Neutrophil (primary cell): ENCODE measurements around the gene DNMT3L.

Experiments used
- H3K27ac ChIP-seq: fragments of 200-600 bp; sonication (generic); 2 replicates; pipeline ENCODE4 v1.5.1; 2016; ENCODE audit warnings: mild to moderate bottlenecking, moderate library complexity
- H3K27me3 ChIP-seq: fragments of 200-600 bp; sonication (generic); 2 replicates; pipeline ENCODE4 v1.6.0; 2016; ENCODE audit warnings: mild to moderate bottlenecking
- H3K36me3 ChIP-seq: fragments of 200-600 bp; sonication (generic); 2 replicates; pipeline ENCODE4 v1.5.1; 2017
- H3K4me1 ChIP-seq, 2 experiments: fragments of 200-600 bp in 1 of 2; sonication (generic) in 1 of 2; 1 replicate in 1 of 2; 2 replicates in 1 of 2; pipeline versions ENCODE4 v1.5.1 to v1.6.1; 2013 to 2016; ENCODE audit warnings: low read depth in 1 of 2, low read length in 1 of 2, mild to moderate bottlenecking in 1 of 2, moderate library complexity in 1 of 2; ENCODE audit not compliant: control insufficient read depth in 1 of 2, insufficient read depth in 1 of 2
- H3K4me3 ChIP-seq, 2 experiments: fragments of 200-600 bp in 1 of 2; sonication (generic) in 1 of 2; 1 replicate in 1 of 2; 2 replicates in 1 of 2; pipeline ENCODE4 v1.5.1; 2013 to 2016; ENCODE audit warnings: low read depth in 1 of 2, low read length in 1 of 2, mild to moderate bottlenecking in 1 of 2, moderate library complexity in 1 of 2
- H3K9me3 ChIP-seq: fragments of 200-600 bp; sonication (generic); 2 replicates; pipeline ENCODE4 v1.5.1; 2016
- CTCF ChIP-seq: fragments of 200-600 bp; sonication (generic); IDR thresholded peaks from 2 replicates; pipeline ENCODE4 v1.5.1; 2016; ENCODE audit warnings: antibody characterized with exemption

The DNMT3L gene

DNA sequence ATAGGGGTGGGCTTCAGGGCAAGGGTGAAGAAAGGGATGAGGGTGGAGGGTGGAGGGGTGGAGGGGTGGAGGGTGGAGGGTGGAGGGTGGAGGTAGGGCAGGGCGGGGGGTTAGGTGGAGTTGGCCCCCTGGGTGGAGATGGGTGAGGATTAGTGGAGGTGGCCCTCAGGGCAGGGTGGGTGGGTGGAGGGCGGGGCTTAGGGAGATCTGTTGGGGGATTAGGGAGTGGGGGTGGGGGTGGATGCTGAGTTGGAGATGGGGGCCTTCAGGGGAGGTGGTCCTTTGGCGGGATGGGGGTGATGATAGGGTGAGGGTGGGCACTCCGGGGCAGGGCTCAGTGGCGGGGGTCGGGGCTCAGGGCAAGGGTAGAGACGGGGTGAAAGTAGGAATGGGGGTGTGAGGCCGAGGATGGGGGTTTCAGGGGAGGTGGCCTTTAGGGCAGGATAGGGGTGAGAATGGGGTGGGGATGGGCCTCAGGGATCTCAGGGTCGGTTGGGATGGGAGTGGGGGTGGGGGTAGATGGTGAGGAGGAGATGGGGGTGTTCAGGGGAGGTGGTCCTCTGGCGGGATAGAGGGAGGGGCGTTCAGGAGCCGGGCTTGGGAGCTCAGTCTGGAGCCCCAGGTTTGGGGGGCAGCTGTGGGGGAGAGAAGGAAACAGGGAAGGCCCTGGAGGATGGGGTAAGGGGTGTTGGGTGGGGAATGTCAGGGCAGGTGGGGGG lies 800 bp upstream of the DNMT3L start:
- H3K27ac ChIP-seq = no peak overlapping the region
- H3K36me3 ChIP-seq = no peaks in the 10 kb centered on the region
- TF ChIP-seq CTCF = no peak
- no peaks in the 10 kb centered on the region for H3K27me3 ChIP-seq
- no peaks in the 10 kb centered on the region for H3K4me1 ChIP-seq
- no peak overlapping the region for H3K4me3 ChIP-seq
- no peaks in the 10 kb centered on the region for H3K9me3 ChIP-seq

DNA sequence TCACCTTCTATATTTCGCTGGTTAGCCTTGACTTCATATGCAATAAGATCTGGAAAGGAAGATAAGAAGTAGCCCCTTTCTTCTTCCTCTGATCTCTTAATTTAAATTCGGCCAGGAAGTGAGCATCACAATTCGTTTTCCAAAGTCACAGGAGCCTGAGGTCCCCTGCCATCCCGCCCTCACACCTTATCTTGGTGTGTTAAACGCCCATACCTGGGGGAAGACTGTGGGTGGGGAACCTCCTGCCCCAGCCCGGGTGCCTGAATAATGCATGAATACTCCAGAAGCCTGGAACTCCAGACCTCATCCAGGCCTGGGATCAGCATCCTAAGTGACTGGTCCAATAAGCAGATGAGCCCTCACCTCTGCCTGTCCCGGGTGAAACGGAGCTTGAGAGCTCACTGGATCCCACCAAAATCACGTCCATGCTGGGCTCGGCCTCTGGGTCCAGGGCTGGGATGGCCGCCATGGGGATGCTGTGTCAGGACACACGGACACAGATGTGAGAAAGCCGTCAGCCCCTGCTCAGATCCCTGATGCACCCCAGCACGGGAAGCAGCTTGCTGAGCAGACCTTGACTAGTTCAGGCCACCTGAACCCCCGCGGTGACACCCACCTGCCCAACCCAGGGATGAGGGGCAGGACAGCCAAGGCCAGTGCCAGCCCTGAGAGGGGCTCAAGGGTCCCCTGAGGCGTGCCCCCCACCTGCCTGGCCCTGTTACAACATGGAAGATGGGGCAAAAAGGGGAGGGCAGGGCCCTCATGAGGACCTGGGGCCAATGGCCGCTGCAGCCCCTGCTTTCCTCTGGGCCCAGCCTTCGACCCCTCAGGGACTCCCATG lies 686 bp downstream of the DNMT3L start:
- no peaks in the 10 kb centered on the region for H3K27me3 ChIP-seq
- TF ChIP-seq CTCF = no peak

DNA sequence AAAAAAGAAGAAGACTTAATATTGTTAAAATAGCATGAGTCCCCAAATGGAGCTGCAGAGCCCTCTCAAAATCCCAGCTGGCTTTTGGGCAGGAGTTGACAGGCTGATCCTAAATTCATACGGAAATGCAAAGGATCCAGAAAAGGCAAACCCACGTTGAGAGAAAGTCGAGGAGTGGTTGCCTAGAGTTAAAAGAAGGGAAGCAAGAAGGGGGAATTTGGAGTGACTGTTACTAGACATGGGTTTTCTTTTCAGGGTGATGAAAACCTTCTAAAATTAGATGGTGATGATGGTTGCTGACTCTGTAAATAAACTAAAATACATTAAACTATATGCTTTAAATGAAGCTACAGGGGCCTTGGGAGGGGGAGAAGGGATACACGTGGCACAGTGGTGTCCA lies 1.6 kb downstream of the DNMT3L start:
- Histone ChIP-seq H3K27ac (no peak overlapping the region), H3K4me3 (no peak overlapping the region), H3K9me3 (no peaks in the 10 kb centered on the region), H3K36me3 (no peaks in the 10 kb centered on the region), H3K4me1 (no peaks in the 10 kb centered on the region), H3K27me3 (peaks cover 1% of the 10 kb centered on the region)
- no peak for TF ChIP-seq CTCF

More for the DNA sequence above, 686 bp downstream of the DNMT3L start:
- Histone ChIP-seq H3K27ac (no peak overlapping the region), H3K4me3 (no peak overlapping the region), H3K9me3 (no peaks in the 10 kb centered on the region), H3K36me3 (no peaks in the 10 kb centered on the region), H3K4me1 (no peaks in the 10 kb centered on the region)

- Histone ChIP-seq H3K4me3 (no peak overlapping the region), H3K9me3 (no peaks in the 10 kb centered on the region), H3K27me3 (peaks cover 10% of the 10 kb centered on the region), H3K27ac (no peak overlapping the region), H3K4me1 (no peaks in the 10 kb centered on the region), H3K36me3 (no peaks in the 10 kb centered on the region)
- TF ChIP-seq CTCF = no peak
Measured at GRCh38 chr21:44259082-44259705, 2.5 kb downstream of the DNMT3L start.

DNA sequence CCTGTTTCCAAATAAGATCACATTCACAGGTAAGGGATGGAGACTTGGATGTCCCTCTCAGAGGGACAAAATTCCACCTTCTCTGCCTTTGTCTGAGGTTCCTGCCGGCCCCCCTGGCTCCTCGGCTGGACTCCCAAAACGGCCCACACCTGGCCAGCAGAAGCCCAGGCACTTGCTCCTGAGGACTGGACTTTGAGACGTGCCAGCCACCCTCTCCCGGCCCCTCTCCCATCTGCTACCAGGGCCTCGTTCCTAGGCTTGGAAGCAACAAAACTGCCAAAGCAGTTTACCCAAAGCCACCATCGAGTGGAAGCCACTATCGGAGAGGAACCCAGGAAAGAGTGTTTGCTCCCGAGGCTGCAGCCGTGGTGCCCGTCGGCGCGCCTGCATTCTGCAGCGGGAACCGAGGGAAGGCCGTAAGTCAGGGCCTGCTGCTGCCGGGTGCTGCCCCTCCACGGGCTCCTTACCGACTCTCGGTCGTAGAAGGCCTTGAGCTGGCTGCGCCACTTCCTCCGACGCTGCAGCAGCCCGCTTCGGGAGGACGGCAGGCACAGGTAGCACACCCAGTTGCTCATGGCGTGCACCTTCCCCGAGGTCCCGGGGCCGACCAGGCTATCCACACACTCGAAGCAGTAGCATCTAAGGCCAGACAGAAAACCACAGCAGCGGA lies 3.5 kb downstream of the DNMT3L start:
- Histone ChIP-seq H3K36me3 (no peaks in the 10 kb centered on the region), H3K4me3 (no peak overlapping the region), H3K4me1 (no peaks in the 10 kb centered on the region), H3K27me3 (peaks cover 15% of the 10 kb centered on the region), H3K9me3 (no peaks in the 10 kb centered on the region), H3K27ac (no peak overlapping the region)
- no peak for TF ChIP-seq CTCF
